Astrocyte (in vitro differentiated cells and primary cell): ENCODE data around the gene NDUFS8. TPM values are rescaled to one million over a fixed set of nuclear protein-coding genes. Genes with fewer than 3 reads are reported as not detected.

ENCODE experiments used
- DNase-seq: peaks from one replicate; pipeline ENCODE4 v3.0.0-alpha.2; 2010; ENCODE audit warnings: low read depth
- FAIRE-seq: peaks from 2 replicates; lab custom pipeline; 2011; peaks lifted over from hg19 to GRCh38; lab: Jason Lieb, UNC
- H2AFZ ChIP-seq: 2 replicates; pipeline ENCODE4 v1.6.0; 2012; ENCODE audit warnings: low read depth, low read length, inconsistent platforms
- H3K27ac ChIP-seq: 2 replicates; pipeline ENCODE4 v1.5.1; 2011; ENCODE audit warnings: low read depth, low read length, inconsistent platforms
- H3K27me3 ChIP-seq: 2 replicates; pipeline ENCODE4 v1.6.0; 2011; ENCODE audit warnings: low read length, inconsistent platforms; ENCODE audit not compliant: insufficient read depth
- H3K36me3 ChIP-seq: 2 replicates; pipeline ENCODE4 v1.5.1; 2011; ENCODE audit warnings: low read length, inconsistent platforms; ENCODE audit not compliant: insufficient read depth
- H3K4me1 ChIP-seq: 2 replicates; pipeline ENCODE4 v1.5.1; 2011; ENCODE audit warnings: low read length, inconsistent platforms; ENCODE audit not compliant: insufficient read depth
- H3K4me2 ChIP-seq: 2 replicates; pipeline ENCODE4 v1.6.0; 2012; ENCODE audit warnings: low read length, inconsistent platforms
- H3K4me3 ChIP-seq: 2 replicates; pipeline ENCODE4 v1.5.1; 2011; ENCODE audit warnings: low read depth, mild to moderate bottlenecking, low read length, inconsistent platforms; ENCODE audit not compliant: insufficient read depth
- H3K79me2 ChIP-seq: 2 replicates; pipeline ENCODE4 v1.6.0; 2012; ENCODE audit warnings: mild to moderate bottlenecking, low read length, inconsistent platforms; ENCODE audit not compliant: insufficient read depth
- H3K9ac ChIP-seq: 2 replicates; pipeline ENCODE4 v1.6.0; 2012; ENCODE audit warnings: mild to moderate bottlenecking, low read length, inconsistent platforms
- H3K9me3 ChIP-seq: 2 replicates; pipeline ENCODE4 v1.5.1; 2012; ENCODE audit warnings: low read depth, mild to moderate bottlenecking, low read length, inconsistent platforms; ENCODE audit not compliant: insufficient read depth
- H4K20me1 ChIP-seq: 2 replicates; pipeline ENCODE4 v1.6.0; 2012; ENCODE audit warnings: low read length, inconsistent platforms; ENCODE audit not compliant: insufficient read depth
- H3K27ac Mint-ChIP-seq: one replicate; pipeline ENCODE4 v1.8.0; 2021; ENCODE audit warnings: mild to moderate bottlenecking, mixed read lengths; ENCODE audit not compliant: unreplicated experiment
- H3K27me3 Mint-ChIP-seq: one replicate; pipeline ENCODE4 v1.8.0; 2021; ENCODE audit warnings: low read depth, mixed read lengths; ENCODE audit not compliant: unreplicated experiment
- H3K36me3 Mint-ChIP-seq: one replicate; pipeline ENCODE4 v1.8.0; 2021; ENCODE audit warnings: low read depth, mixed read lengths; ENCODE audit not compliant: unreplicated experiment
- H3K4me1 Mint-ChIP-seq: one replicate; pipeline ENCODE4 v1.8.0; 2021; ENCODE audit warnings: low read depth, mixed read lengths; ENCODE audit not compliant: unreplicated experiment
- H3K4me3 Mint-ChIP-seq: one replicate; pipeline ENCODE4 v1.8.0; 2021; ENCODE audit warnings: mild to moderate bottlenecking, moderate library complexity, mixed read lengths; ENCODE audit not compliant: unreplicated experiment
- H3K9me3 Mint-ChIP-seq: one replicate; pipeline ENCODE4 v1.8.0; 2021; ENCODE audit warnings: mild to moderate bottlenecking, mixed read lengths; ENCODE audit not compliant: unreplicated experiment
- EZH2 ChIP-seq: IDR thresholded peaks from 2 replicates; pipeline ENCODE4 v1.6.1; 2012; ENCODE audit warnings: mild to moderate bottlenecking, low read length, inconsistent platforms; ENCODE audit not compliant: insufficient read depth
- total RNA-seq: library from RNA; stranded (reverse); gene quantifications from 2 replicates; pipeline ENCODE4 v1.2.1, GENCODE V29; 2021
- TF ChIP-seq, protein P1 (sequence below): IDR thresholded peaks from 2 replicates; pipeline ENCODE4 v1.5.1; 2011; ENCODE audit warnings: low read depth, mild to moderate bottlenecking, inconsistent platforms, low read length, moderate library complexity; ENCODE audit not compliant: insufficient read depth

The NDUFS8 gene
- total RNA-seq, 1 donor from 2014 or later = 159 TPM

- Histone ChIP-seq H3K27me3 (no peaks in the 10 kb centered on the region), H3K9me3 (no peaks in the 10 kb centered on the region), H3K79me2 (no peaks in the 10 kb centered on the region), H3K36me3 (no peaks in the 10 kb centered on the region), H3K9ac (no peak overlapping the region), H2AFZ (no peak overlapping the region), H3K27ac (no peak overlapping the region), H3K4me1 (peaks cover 7% of the 10 kb centered on the region), H3K4me3 (no peak overlapping the region), H3K4me2 (no peak overlapping the region), H4K20me1 (peaks cover 23% of the 10 kb centered on the region)
- H3K27ac Mint-ChIP-seq = no peak overlapping the region
- H3K4me3 Mint-ChIP-seq = no peak overlapping the region
- no peak for DNase-seq
- no peak for FAIRE-seq
- peaks cover 8% of the 10 kb centered on the region for H3K4me1 Mint-ChIP-seq
- no peaks in the 10 kb centered on the region for H3K9me3 Mint-ChIP-seq
- no peaks in the 10 kb centered on the region for H3K27me3 Mint-ChIP-seq
- TF ChIP-seq, protein P1, sequence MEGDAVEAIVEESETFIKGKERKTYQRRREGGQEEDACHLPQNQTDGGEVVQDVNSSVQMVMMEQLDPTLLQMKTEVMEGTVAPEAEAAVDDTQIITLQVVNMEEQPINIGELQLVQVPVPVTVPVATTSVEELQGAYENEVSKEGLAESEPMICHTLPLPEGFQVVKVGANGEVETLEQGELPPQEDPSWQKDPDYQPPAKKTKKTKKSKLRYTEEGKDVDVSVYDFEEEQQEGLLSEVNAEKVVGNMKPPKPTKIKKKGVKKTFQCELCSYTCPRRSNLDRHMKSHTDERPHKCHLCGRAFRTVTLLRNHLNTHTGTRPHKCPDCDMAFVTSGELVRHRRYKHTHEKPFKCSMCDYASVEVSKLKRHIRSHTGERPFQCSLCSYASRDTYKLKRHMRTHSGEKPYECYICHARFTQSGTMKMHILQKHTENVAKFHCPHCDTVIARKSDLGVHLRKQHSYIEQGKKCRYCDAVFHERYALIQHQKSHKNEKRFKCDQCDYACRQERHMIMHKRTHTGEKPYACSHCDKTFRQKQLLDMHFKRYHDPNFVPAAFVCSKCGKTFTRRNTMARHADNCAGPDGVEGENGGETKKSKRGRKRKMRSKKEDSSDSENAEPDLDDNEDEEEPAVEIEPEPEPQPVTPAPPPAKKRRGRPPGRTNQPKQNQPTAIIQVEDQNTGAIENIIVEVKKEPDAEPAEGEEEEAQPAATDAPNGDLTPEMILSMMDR = no peak
- no peak for TF ChIP-seq EZH2
- peaks cover 33% of the 10 kb centered on the region for H3K36me3 Mint-ChIP-seq
Measured at GRCh38 chr11:68053981-68054812, 23.7 kb downstream of the NDUFS8 start.

- Mint-ChIP-seq H3K27ac (no peak overlapping the region), H3K27me3 (no peaks in the 10 kb centered on the region), H3K4me3 (no peak overlapping the region), H3K36me3 (peaks cover 40% of the 10 kb centered on the region), H3K4me1 (peaks cover 4% of the 10 kb centered on the region), H3K9me3 (no peaks in the 10 kb centered on the region)
- H2AFZ ChIP-seq = no peak overlapping the region
- H3K79me2 ChIP-seq = no peaks in the 10 kb centered on the region
- peaks cover 2% of the 10 kb centered on the region for H4K20me1 ChIP-seq
- peaks cover 7% of the 10 kb centered on the region for H3K36me3 ChIP-seq
- DNase-seq (no peak), FAIRE-seq (no peak)
- H3K9ac ChIP-seq = no peak overlapping the region
- no peak overlapping the region for H3K27ac ChIP-seq
- H3K4me3 ChIP-seq = no peak overlapping the region
- H3K4me2 ChIP-seq = no peak overlapping the region
- TF ChIP-seq EZH2 = no peak
- TF ChIP-seq, protein P1 = no peak
- no peaks in the 10 kb centered on the region for H3K27me3 ChIP-seq
- no peaks in the 10 kb centered on the region for H3K9me3 ChIP-seq
- H3K4me1 ChIP-seq = no peaks in the 10 kb centered on the region
Measured at GRCh38 chr11:68056317-68057285, 26.1 kb downstream of the NDUFS8 start.
